ENCODE results near the gene FABP3.

Gene FABP3

GRCh38 chr1:31373056-31373896 lies at the start of gene FABP3:
TSS of gene FABP3 (minus strand) at chr1:31373076. CDS start at chr1:31373014, 62 bp downstream.
- peak; percentile 29 for DNase-seq

- peak; percentile 4 for DNase-seq
Observed at GRCh38 chr1:31421371-31422040, 48.6 kb upstream of the FABP3 start.

- no peak for DNase-seq
Observed at GRCh38 chr1:31420716-31421115, 47.8 kb upstream of the FABP3 start.

- DNase-seq, result no peak
Observed at GRCh38 chr1:31418626-31419323, 45.9 kb upstream of the FABP3 start.

- no peak for DNase-seq
Observed at GRCh38 chr1:31417148-31417547, 44.3 kb upstream of the FABP3 start.

- no peak for DNase-seq
Observed at GRCh38 chr1:31416101-31416736, 43.3 kb upstream of the FABP3 start.

- DNase-seq, result no peak
Observed at GRCh38 chr1:31415658-31416057, 42.8 kb upstream of the FABP3 start.

- DNase-seq, result no peak
Observed at GRCh38 chr1:31414980-31415370, 42.1 kb upstream of the FABP3 start.

- peak; percentile 38 for DNase-seq
Observed at GRCh38 chr1:31413405-31414001, 40.6 kb upstream of the FABP3 start.

- DNase-seq, result peak; percentile 59
Observed at GRCh38 chr1:31412732-31413404, 40.0 kb upstream of the FABP3 start, which contains the start of gene SERINC2. TSS of gene SERINC2 (plus strand) at chr1:31413213. CDS start at chr1:31413266, 53 bp downstream.

- no peak for DNase-seq
Observed at GRCh38 chr1:31412205-31412604, 39.3 kb upstream of the FABP3 start.

- no peak for DNase-seq
Observed at GRCh38 chr1:31410871-31411270, 38.0 kb upstream of the FABP3 start.

GRCh38 chr1:31409946-31410858 lies 37.3 kb upstream of the FABP3 start:
- no peak for DNase-seq

- no peak for DNase-seq
Observed at GRCh38 chr1:31408788-31409318, 36.0 kb upstream of the FABP3 start.

GRCh38 chr1:31407029-31407626 lies 34.3 kb upstream of the FABP3 start:
- DNase-seq, result no peak

GRCh38 chr1:31405578-31406245 lies 32.8 kb upstream of the FABP3 start:
- no peak for DNase-seq

- DNase-seq, result no peak
Observed at GRCh38 chr1:31401241-31401640, 28.4 kb upstream of the FABP3 start.

GRCh38 chr1:31400393-31400792 lies 27.5 kb upstream of the FABP3 start:
- DNase-seq, result no peak

GRCh38 chr1:31399976-31400375 lies 27.1 kb upstream of the FABP3 start:
- no peak for DNase-seq

- no peak for DNase-seq
Observed at GRCh38 chr1:31398246-31398645, 25.4 kb upstream of the FABP3 start.

All from NCI-H146 (cell line).